ENCODE results near the gene PRR7. TPM values are rescaled to one million over a fixed set of nuclear protein-coding genes. Genes with fewer than 3 reads are reported as not detected.

Gene PRR7
- total RNA-seq, 4 donors from 2014 or later: 5.0 to 7.7 (median 6.4) TPM

GRCh38 chr5:177491983-177492746, 45.6 kb downstream of the PRR7 start:
- TF ChIP-seq POLR2A (IDR thresholded peaks at IDR 0.05): no peak
- no peaks in the 10 kb centered on the region for H3K9me3 ChIP-seq
- H3K27ac ChIP-seq: peak overlapping the region in 3 of 4 donors; percentile 24 to 98 (median 96)
- intact Hi-C loops (cut with DNase I): loop anchor here (10.0 kb wide), 1 partner anchor 177 kb away; the partner anchor contains the start of gene MXD3
- peaks cover 30 to 64% (median 45%) of the 10 kb centered on the region in 3 donors for H3K4me1 ChIP-seq
- H3K27me3 ChIP-seq: no peaks in the 10 kb centered on the region
- H3K36me3 ChIP-seq: peaks cover 20 to 57% (median 21%) of the 10 kb centered on the region in 3 donors
- peak overlapping the region in 1 of 4 donors; percentile 12 for H3K4me3 ChIP-seq
- WGBS, 2 donors: 83 to 86% methylated on average over 8 to 24 of the region's 54 CpGs
- DNase-seq: no peak

- Histone ChIP-seq H3K4me3 (no peak overlapping the region), H3K4me1 (peaks cover 31 to 69% (median 45%) of the 10 kb centered on the region in 3 donors), H3K27me3 (peaks cover 0 to under 1% (median 0%) of the 10 kb centered on the region in 4 donors), H3K36me3 (peaks cover 14 to 50% (median 15%) of the 10 kb centered on the region in 3 donors), H3K9me3 (no peaks in the 10 kb centered on the region), H3K27ac (peak overlapping the region; percentile 24 to 98 (median 86))
- WGBS, 2 donors: 81 to 91% methylated on average over 6 to 7 of the region's 7 CpGs
- intact Hi-C loops (cut with DNase I): loop anchor here (10.0 kb wide), 1 partner anchor 178 kb away; the partner anchor contains the start of gene MXD3
- no peak for TF ChIP-seq POLR2A (IDR thresholded peaks at IDR 0.05)
- no peak for TF ChIP-seq CTCF (IDR thresholded peaks at IDR 0.05)
- DNase-seq: no peak
Measured at GRCh38 chr5:177492841-177493240, 46.2 kb downstream of the PRR7 start.

DNA sequence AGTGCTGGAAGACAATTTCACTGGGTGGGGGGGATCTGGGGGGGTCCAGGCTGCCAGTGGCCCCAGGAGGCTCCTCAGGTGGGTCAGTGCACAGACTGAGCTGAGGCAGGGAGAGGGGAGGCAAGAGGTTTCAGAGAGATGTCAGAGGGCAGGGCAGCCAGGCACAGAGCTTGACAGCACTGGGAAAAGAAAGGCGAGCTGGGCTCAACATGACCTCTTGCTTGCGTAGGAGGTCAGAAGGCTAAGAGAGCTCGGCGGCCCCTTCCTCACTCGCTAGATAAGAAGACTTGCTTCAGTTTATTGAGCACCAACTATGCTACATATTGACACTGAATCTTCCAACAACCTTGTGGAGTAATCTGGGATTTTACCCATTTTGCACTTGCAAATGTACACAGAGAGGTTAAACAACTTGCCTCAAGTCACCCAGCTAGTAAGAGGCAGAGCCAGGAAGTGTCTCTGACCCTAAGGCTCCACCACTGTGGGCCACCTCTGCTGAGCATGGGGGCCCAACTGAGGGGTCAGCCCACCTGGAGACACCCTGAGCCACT, 47.3 kb downstream of the PRR7 start:
- Histone ChIP-seq H3K9me3 (no peaks in the 10 kb centered on the region), H3K27me3 (peaks cover 0 to 8% (median 0%) of the 10 kb centered on the region in 4 donors), H3K4me3 (peak overlapping the region in 1 of 4 donors; percentile 93), H3K36me3 (peaks cover 7 to 40% (median 8%) of the 10 kb centered on the region in 3 donors), H3K27ac (peak overlapping the region; percentile 75 to 98 (median 93)), H3K4me1 (peaks cover 42 to 79% (median 52%) of the 10 kb centered on the region in 3 donors)
- TF ChIP-seq POLR2A (IDR thresholded peaks at IDR 0.05) (no peak), CTCF (IDR thresholded peaks at IDR 0.05) (no peak)
- WGBS, 2 donors: 73% methylated on average over 5 of the region's 5 CpGs
- no peak for DNase-seq
- intact Hi-C loops (cut with DNase I): loop anchor here (10.0 kb wide), 1 partner anchor 179 kb away; the partner anchor contains the start of gene MXD3

DNA sequence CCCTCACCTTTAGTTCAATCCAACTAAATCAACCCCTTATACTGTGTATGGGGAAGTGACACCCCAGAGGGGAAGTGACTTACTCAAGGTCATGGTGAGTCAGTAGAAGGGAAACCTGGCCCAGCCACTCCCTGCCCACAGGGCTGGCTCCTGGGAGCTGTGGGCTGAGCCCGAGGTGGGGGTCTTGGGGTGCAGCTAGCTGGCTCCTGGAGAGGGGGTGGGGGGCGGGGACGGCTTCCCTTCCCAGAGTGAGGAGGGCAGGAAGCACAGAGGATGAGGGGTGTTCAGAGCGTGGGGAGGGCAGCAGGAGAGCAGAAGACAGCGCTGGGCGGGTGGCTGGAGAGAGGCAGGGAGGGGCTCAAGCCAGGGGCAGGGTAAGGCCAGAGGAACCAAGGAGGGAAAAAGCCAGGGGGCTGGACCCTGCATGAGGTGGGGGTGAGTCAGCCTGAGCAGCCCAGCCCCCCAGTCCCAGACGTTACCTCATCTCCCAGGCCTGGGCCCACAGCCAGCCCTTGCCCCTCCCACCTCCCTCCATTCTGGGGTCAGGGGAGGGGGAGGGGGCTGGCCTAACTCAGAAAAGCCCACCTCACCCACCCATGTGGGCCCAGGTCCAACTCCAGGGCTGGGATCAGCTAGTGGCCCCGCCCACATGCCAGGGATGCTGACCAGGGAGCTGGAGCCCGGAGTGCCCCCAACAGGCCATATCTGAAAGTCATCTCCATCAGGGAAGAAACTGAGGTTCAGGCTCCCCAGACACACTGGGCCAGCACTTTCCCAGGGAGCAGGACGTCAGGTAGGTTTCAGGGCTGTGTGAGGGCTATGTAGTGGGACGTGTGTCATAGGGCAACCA, 48.0 kb downstream of the PRR7 start:
- peak overlapping the region; percentile 75 to 98 (median 93) for H3K27ac ChIP-seq
- no peak for DNase-seq
- H3K4me3 ChIP-seq: peak overlapping the region in 3 of 4 donors; percentile 69 to 93 (median 84)
- H3K27me3 ChIP-seq: peaks cover 0 to 8% (median 0%) of the 10 kb centered on the region in 4 donors
- H3K9me3 ChIP-seq: no peaks in the 10 kb centered on the region
- intact Hi-C loops (cut with DNase I): loop anchor here (10.0 kb wide), 1 partner anchor 180 kb away; the partner anchor contains the start of gene MXD3
- peaks cover 0 to 33% (median 8%) of the 10 kb centered on the region in 3 donors for H3K36me3 ChIP-seq
- WGBS, 2 donors: 38% methylated on average over 4 of the region's 11 CpGs; no CpG with 5 or more reads in 1 of the 2 donors
- peaks cover 42 to 79% (median 52%) of the 10 kb centered on the region in 3 donors for H3K4me1 ChIP-seq
- TF ChIP-seq POLR2A (IDR thresholded peaks at IDR 0.05): no peak
- TF ChIP-seq CTCF (IDR thresholded peaks at IDR 0.05): peak in 1 of 6 experiments; percentile 18

All from esophagus squamous epithelium (tissue), 5 donors.